Measurements from ENCODE around the gene RPRD2. TPM values are rescaled to one million over a fixed set of nuclear protein-coding genes. Genes with fewer than 3 reads are reported as not detected.

Gene RPRD2
- total RNA-seq, 1 donor from 2014 or later = 24.6 TPM

DNA sequence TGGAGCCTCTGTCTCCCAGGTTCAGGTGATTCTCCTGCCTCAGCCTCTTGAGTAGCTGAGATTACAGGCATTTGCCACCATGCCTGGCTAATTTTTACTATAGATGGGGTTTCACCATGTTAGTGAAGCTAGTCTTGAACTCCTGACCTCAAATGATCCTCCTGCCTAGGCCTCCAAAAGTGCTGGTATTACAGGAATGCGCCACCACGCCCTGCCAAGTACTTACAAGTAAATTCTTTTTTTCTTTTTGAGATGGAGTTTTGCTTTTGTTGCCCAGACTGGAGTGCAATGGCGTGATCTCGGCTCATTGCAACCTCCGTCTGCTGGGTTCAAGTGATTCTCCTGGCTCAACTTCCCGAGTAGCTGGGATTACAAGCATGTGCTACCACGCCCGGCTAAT lies 42.5 kb downstream of the RPRD2 start:
- Mint-ChIP-seq H3K9me3 (no peaks in the 10 kb centered on the region), H3K4me1 (peaks cover 14% of the 10 kb centered on the region), H3K27me3 (no peaks in the 10 kb centered on the region), H3K36me3 (ENCODE audit: low read depth) (peaks cover 5% of the 10 kb centered on the region), H3K4me3 (no peak overlapping the region), H3K27ac (no peak overlapping the region)
- no peak for DNase-seq
- intact Hi-C loops (cut with micrococcal nuclease) = no loop called here

DNA sequence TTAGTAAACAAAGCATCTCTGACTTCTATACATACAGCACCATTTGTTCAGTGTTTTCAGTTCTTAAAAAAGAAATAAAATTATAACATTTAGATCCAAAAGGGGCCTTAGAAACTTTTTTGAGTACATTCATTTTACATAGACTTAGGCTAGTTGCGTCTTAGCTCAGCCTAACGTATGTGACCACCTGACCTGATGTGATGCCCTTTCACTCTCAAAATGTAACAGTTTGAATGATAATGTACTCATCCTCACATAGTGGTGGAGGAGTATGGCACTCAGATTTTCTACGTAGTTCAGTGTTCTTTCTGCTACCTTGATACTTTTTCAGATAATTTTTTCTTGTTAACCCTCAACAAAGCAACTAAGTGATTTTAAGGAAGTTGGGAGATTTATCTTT lies 43.4 kb downstream of the RPRD2 start:
- Mint-ChIP-seq H3K36me3 (ENCODE audit: low read depth) (peaks cover 5% of the 10 kb centered on the region), H3K9me3 (no peaks in the 10 kb centered on the region), H3K27ac (no peak overlapping the region), H3K4me1 (peaks cover 14% of the 10 kb centered on the region), H3K4me3 (no peak overlapping the region), H3K27me3 (no peaks in the 10 kb centered on the region)
- no peak for DNase-seq
- intact Hi-C loops (cut with micrococcal nuclease) = no loop called here

- no peaks in the 10 kb centered on the region for H3K27me3 Mint-ChIP-seq
- H3K36me3 Mint-ChIP-seq (ENCODE audit: low read depth) = peaks cover 6% of the 10 kb centered on the region
- peaks cover 14% of the 10 kb centered on the region for H3K4me1 Mint-ChIP-seq
- intact Hi-C loops (cut with micrococcal nuclease) = no loop called here
- no peak for DNase-seq
- H3K4me3 Mint-ChIP-seq = no peak overlapping the region
- no peak overlapping the region for H3K27ac Mint-ChIP-seq
- H3K9me3 Mint-ChIP-seq = no peaks in the 10 kb centered on the region
Observed at GRCh38 chr1:150408800-150409199, 44.9 kb downstream of the RPRD2 start.

- H3K27ac Mint-ChIP-seq = no peak overlapping the region
- H3K4me3 Mint-ChIP-seq = no peak overlapping the region
- no peak for DNase-seq
- H3K36me3 Mint-ChIP-seq (ENCODE audit: low read depth) = peaks cover 5% of the 10 kb centered on the region
- H3K27me3 Mint-ChIP-seq = no peaks in the 10 kb centered on the region
- H3K9me3 Mint-ChIP-seq = no peaks in the 10 kb centered on the region
- intact Hi-C loops (cut with micrococcal nuclease) = no loop called here
- peaks cover 16% of the 10 kb centered on the region for H3K4me1 Mint-ChIP-seq
Observed at GRCh38 chr1:150409504-150410362, 45.8 kb downstream of the RPRD2 start.

DNA sequence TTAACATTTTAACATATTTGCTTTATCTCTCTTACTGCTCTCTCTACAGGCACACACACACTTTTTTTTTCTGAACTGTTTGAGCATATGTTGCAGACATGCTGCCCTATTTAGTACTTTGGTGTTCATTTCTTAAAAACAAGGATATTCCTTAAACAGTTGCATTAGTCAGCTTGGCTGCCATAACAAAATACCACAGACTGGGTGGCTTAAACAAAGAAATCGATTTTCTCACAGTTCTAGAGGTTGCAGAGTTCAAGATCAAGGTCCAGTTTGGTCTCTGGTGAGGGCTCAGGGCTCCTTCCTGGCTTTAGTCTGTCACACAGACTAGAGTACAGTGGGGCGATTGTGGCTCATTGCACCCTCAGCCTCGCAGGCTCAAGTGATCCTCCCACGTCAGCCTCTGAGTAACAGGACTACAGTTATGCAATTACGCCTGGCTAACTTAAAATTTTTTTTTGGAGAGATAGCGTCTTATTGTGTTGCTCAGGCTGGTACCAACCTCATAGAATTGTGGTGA lies 46.7 kb downstream of the RPRD2 start:
- DNase-seq = no peak
- intact Hi-C loops (cut with micrococcal nuclease) = no loop called here
- no peak overlapping the region for H3K4me3 Mint-ChIP-seq
- H3K36me3 Mint-ChIP-seq (ENCODE audit: low read depth) = peaks cover 6% of the 10 kb centered on the region
- no peak overlapping the region for H3K27ac Mint-ChIP-seq
- peaks cover 18% of the 10 kb centered on the region for H3K4me1 Mint-ChIP-seq
- H3K9me3 Mint-ChIP-seq = no peaks in the 10 kb centered on the region
- no peaks in the 10 kb centered on the region for H3K27me3 Mint-ChIP-seq

GRCh38 chr1:150414592-150414991 lies 50.6 kb downstream of the RPRD2 start:
- Mint-ChIP-seq H3K4me1 (peaks cover 26% of the 10 kb centered on the region), H3K27me3 (no peaks in the 10 kb centered on the region)
- DNase-seq = no peak

DNA sequence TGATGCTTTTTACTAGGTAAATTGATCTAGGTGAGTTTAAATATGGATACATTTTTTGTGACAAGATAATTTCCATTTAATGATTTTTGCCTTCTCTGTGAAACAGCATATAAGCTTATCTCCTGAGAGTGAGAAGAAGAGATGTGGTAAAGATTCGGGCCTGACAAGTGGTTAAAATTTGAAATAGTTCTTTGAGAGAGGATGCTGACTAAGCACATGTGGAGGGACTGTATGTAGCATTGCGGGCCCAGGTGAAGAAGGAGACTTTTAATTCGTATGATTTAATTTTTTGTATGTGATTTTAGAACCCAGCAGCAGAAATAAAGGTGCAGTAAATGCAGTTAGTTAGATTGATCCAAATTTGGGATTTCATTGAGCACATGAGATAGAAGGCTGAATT lies 51.9 kb downstream of the RPRD2 start:
- intact Hi-C loops (cut with micrococcal nuclease) = no loop called here
- no peak for DNase-seq
- Mint-ChIP-seq H3K36me3 (ENCODE audit: low read depth) (peaks cover 31% of the 10 kb centered on the region), H3K9me3 (no peaks in the 10 kb centered on the region), H3K27me3 (no peaks in the 10 kb centered on the region), H3K27ac (no peak overlapping the region), H3K4me3 (no peak overlapping the region), H3K4me1 (peaks cover 21% of the 10 kb centered on the region)

More at GRCh38 chr1:150414592-150414991, 50.6 kb downstream of the RPRD2 start:
- intact Hi-C loops (cut with micrococcal nuclease) = no loop called here
- Mint-ChIP-seq H3K4me3 (no peak overlapping the region), H3K27ac (no peak overlapping the region), H3K36me3 (ENCODE audit: low read depth) (peaks cover 24% of the 10 kb centered on the region), H3K9me3 (no peaks in the 10 kb centered on the region)

DNA sequence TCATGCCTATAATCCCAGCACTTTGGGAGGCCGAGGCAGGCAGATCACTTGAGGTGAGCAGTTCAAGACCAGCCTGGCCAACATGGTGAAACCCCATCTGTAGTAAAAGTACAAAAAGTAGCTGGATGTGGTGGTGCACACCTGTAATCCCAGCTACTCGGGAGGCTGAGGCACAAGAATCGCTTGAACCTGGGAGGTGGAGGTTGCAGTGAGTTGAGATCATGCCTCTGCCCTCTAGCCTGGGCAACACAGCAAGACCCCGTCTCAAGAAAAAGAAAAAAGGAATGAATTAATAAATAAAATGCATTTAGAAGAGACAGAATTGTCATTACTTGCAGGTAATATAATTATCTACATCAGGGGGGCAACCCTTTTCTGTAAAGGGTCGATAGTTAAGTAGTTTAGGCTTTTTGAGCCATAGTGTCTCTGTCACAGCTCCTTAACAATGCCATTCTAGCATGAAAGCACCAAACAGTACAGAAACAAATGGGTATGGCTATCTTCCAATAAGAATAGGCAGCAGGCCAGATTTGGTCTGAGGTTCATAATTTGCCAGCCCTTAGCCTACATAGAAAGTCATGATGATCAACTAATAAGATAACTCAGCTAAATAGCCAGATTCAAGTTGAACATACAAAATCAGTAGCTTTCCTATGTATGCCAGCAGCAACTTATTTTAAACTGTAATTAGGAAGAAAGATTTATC lies 56.8 kb downstream of the RPRD2 start:
- no peaks in the 10 kb centered on the region for H3K27me3 Mint-ChIP-seq
- no peak for DNase-seq
- peaks cover 13% of the 10 kb centered on the region for H3K4me1 Mint-ChIP-seq
- intact Hi-C loops (cut with micrococcal nuclease) = no loop called here
- no peaks in the 10 kb centered on the region for H3K9me3 Mint-ChIP-seq
- H3K4me3 Mint-ChIP-seq = no peak overlapping the region
- H3K36me3 Mint-ChIP-seq (ENCODE audit: low read depth) = peaks cover 26% of the 10 kb centered on the region
- no peak overlapping the region for H3K27ac Mint-ChIP-seq

- intact Hi-C loops (cut with micrococcal nuclease) = no loop called here
- Mint-ChIP-seq H3K27me3 (no peaks in the 10 kb centered on the region), H3K36me3 (ENCODE audit: low read depth) (peaks cover 17% of the 10 kb centered on the region), H3K9me3 (no peaks in the 10 kb centered on the region), H3K4me1 (peaks cover 4% of the 10 kb centered on the region), H3K27ac (no peak overlapping the region), H3K4me3 (no peak overlapping the region)
- no peak for DNase-seq
Observed at GRCh38 chr1:150422541-150422940, 58.6 kb downstream of the RPRD2 start.

DNA sequence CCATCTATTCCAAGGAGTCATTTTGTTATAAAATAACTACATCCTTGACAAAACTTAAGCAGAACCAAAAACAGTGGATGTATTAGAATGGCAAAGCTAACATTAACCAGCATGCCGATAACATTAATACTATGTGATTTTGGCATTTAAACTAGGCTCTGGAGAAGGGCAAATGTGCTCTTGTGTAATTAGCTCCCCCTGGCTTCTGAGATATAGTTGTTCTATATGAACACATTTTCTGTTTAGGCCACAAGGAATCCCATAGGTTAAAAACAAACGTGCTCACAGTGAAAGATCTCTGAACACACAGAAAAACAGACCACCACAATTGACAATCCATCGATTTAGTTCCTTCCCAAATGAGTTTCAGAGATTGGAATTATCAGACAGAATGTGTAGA lies 65.9 kb downstream of the RPRD2 start:
- H3K4me1 Mint-ChIP-seq = peaks cover 7% of the 10 kb centered on the region
- intact Hi-C loops (cut with micrococcal nuclease) = loop anchor here (5.0 kb wide), 1 partner anchor 173 kb away; the partner anchor contains the start of gene CA14
- DNase-seq = no peak
- no peak overlapping the region for H3K4me3 Mint-ChIP-seq
- peaks cover 5% of the 10 kb centered on the region for H3K36me3 Mint-ChIP-seq (ENCODE audit: low read depth)
- no peaks in the 10 kb centered on the region for H3K27me3 Mint-ChIP-seq
- H3K27ac Mint-ChIP-seq = peak overlapping the region; percentile 22
- no peaks in the 10 kb centered on the region for H3K9me3 Mint-ChIP-seq

DNA sequence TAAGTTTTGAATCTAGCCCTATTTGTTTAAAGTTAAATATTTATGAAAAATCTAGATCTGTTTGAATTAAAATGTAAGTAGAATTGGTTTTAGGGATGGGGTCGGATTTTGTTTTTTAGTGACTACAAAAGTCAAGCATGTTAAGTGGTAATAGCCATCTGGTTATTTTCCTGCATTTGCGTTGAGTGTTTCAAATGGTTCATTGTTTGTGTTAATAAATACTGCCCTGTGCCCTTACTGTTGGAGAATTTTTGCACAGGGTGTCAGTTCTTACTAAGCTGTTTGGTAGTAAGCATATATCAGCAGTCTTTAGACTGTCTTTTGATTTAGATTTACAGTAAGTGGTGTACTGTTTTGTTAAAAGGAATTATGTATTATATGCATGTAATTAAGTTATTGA lies 77.2 kb downstream of the RPRD2 start:
- H3K27me3 Mint-ChIP-seq = no peaks in the 10 kb centered on the region
- no peak overlapping the region for H3K4me3 Mint-ChIP-seq
- intact Hi-C loops (cut with micrococcal nuclease) = no loop called here
- H3K9me3 Mint-ChIP-seq = no peaks in the 10 kb centered on the region
- H3K4me1 Mint-ChIP-seq = peaks cover 7% of the 10 kb centered on the region
- no peak for DNase-seq
- no peak overlapping the region for H3K27ac Mint-ChIP-seq
- peaks cover 27% of the 10 kb centered on the region for H3K36me3 Mint-ChIP-seq (ENCODE audit: low read depth)

GRCh38 chr1:150444232-150444631 lies 80.3 kb downstream of the RPRD2 start:
- Mint-ChIP-seq H3K9me3 (no peaks in the 10 kb centered on the region), H3K36me3 (ENCODE audit: low read depth) (peaks cover 38% of the 10 kb centered on the region), H3K27me3 (no peaks in the 10 kb centered on the region), H3K27ac (peak overlapping the region; percentile 56), H3K4me3 (no peak overlapping the region), H3K4me1 (peaks cover 7% of the 10 kb centered on the region)
- intact Hi-C loops (cut with micrococcal nuclease) = no loop called here
- DNase-seq = no peak

DNA sequence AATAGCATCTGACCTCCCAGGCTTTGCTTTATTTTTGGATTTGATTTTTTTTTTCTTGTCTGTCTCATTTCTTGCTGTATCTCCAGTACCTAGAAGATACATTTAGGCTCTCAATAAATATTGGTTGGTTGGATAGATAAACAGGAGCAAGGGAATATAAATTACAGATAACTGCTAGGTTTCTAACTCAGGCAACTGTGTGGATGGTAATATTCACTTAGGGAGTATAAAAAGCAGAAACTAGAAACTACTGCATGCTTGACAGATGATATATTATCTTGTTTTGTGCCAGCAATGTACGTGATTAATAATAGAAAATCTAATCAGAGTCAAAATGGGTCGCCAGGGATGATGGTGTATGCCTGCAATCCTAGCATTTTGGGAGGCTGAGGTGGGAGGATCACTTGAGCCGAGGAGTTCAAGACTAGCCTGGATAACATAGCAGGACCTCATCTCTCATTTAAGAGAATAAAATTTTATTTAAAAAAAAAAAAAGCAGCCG lies 92.2 kb downstream of the RPRD2 start:
- Mint-ChIP-seq H3K4me1 (no peaks in the 10 kb centered on the region), H3K27me3 (no peaks in the 10 kb centered on the region), H3K9me3 (no peaks in the 10 kb centered on the region), H3K4me3 (no peak overlapping the region), H3K27ac (no peak overlapping the region), H3K36me3 (ENCODE audit: low read depth) (peaks cover 18% of the 10 kb centered on the region)
- no peak for DNase-seq
- intact Hi-C loops (cut with micrococcal nuclease) = no loop called here

DNA sequence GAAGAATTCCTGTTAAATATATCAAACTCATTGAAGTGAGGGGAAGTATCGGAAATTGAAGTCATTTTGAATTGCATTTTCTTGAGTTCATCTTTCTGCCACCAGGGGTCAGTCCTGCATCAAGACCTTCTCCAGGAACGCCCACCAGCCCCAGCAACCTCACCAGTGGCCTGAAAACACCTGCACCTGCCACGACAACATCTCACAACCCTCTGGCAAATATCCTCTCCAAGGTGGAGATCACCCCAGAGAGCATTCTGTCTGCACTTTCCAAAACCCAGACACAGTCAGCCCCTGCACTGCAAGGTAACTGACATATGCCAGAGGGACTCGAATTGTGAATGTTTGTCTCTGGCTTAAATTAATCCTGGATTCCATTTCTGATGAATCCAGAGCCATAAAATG lies 100.5 kb downstream of the RPRD2 start:
- Mint-ChIP-seq H3K9me3 (no peaks in the 10 kb centered on the region), H3K4me1 (peaks cover 2% of the 10 kb centered on the region), H3K4me3 (no peak overlapping the region), H3K27ac (no peak overlapping the region), H3K36me3 (ENCODE audit: low read depth) (peaks cover 16% of the 10 kb centered on the region), H3K27me3 (no peaks in the 10 kb centered on the region)
- intact Hi-C loops (cut with micrococcal nuclease) = loop anchor here (1.0 to 5.0 kb wide), 3 partner anchors 68 to 158 kb away; no protein-coding TSS in a partner anchor
- DNase-seq = peak; percentile 90
